Epithelial cell of esophagus (primary cell): Measurements from ENCODE around the gene GGTLC1.

Source experiments
- DNase-seq: peaks from one replicate; pipeline ENCODE4 v3.0.0; 2010; ENCODE audit warnings: low read depth
- H3K4me3 ChIP-seq: 2 replicates; pipeline ENCODE4 v1.5.1; 2011; ENCODE audit warnings: mild to moderate bottlenecking, low read length, control low read depth
- TF ChIP-seq, protein P1 (sequence below): IDR thresholded peaks from 2 replicates; pipeline ENCODE4 v1.5.1; 2011; ENCODE audit warnings: low read depth, mild to moderate bottlenecking, low read length, control low read depth, inconsistent platforms; ENCODE audit not compliant: insufficient read depth; ENCODE audit errors: missing control alignments

GGTLC1 gene

DNA sequence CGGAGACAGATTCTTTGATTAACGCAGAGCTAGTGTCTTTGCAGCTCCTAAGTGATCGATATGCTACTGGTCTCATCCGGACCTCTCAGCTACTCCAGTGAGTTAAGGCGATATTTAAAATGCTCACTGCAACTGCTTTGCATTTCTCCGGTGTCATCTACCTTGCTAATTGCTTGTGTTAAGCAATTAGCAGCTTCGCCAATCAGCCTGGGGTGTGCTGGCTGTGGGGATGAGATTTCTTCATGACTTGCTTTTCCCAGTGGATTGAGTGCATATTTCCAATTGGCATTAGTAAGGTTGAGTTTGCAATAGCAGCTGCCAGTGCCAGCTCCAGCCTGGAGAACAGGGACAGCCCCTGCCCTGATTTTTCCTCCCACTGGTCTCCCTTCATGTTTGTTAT, 18.0 kb upstream of the GGTLC1 start:
- TF ChIP-seq, protein P1, sequence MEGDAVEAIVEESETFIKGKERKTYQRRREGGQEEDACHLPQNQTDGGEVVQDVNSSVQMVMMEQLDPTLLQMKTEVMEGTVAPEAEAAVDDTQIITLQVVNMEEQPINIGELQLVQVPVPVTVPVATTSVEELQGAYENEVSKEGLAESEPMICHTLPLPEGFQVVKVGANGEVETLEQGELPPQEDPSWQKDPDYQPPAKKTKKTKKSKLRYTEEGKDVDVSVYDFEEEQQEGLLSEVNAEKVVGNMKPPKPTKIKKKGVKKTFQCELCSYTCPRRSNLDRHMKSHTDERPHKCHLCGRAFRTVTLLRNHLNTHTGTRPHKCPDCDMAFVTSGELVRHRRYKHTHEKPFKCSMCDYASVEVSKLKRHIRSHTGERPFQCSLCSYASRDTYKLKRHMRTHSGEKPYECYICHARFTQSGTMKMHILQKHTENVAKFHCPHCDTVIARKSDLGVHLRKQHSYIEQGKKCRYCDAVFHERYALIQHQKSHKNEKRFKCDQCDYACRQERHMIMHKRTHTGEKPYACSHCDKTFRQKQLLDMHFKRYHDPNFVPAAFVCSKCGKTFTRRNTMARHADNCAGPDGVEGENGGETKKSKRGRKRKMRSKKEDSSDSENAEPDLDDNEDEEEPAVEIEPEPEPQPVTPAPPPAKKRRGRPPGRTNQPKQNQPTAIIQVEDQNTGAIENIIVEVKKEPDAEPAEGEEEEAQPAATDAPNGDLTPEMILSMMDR = no peak
- H3K4me3 ChIP-seq = no peak overlapping the region
- no peak for DNase-seq

DNA sequence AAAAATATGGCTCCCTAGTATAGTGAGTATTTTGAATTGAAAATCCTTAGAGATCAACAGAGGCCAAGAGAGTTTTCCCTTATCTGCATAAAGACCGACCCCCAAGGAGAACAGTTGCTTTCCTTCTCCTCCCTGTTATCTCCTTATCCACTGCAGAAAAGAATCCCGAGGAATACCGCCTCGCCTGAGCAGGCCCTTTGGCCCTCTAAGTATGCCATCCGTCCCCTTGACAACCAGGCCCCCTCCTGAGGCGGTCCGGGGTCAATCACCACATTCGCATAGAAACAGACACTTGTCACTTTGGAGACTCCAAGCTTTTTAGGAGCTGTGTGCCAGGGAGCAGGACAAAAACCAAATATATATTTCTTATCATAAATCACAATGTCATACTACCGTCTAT, 15.9 kb upstream of the GGTLC1 start:
- H3K4me3 ChIP-seq = no peak overlapping the region
- TF ChIP-seq, protein P1 = no peak
- no peak for DNase-seq

DNA sequence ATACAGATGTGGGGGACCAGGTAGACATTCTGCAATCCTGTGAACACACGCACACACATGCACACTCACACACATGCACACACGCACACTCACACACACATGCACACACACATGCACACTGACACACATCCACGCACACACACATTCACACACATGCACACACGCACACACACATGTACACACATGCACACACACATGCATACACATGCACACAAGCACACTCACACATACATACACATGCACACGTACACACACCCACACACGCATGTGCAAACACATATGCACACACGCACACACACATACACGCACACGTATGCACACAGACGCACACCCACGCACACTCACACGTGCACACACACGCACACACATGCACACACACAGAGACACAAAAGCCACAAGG, 14.3 kb upstream of the GGTLC1 start:
- TF ChIP-seq, protein P1 = no peak
- no peak for DNase-seq
- H3K4me3 ChIP-seq = no peak overlapping the region

DNA sequence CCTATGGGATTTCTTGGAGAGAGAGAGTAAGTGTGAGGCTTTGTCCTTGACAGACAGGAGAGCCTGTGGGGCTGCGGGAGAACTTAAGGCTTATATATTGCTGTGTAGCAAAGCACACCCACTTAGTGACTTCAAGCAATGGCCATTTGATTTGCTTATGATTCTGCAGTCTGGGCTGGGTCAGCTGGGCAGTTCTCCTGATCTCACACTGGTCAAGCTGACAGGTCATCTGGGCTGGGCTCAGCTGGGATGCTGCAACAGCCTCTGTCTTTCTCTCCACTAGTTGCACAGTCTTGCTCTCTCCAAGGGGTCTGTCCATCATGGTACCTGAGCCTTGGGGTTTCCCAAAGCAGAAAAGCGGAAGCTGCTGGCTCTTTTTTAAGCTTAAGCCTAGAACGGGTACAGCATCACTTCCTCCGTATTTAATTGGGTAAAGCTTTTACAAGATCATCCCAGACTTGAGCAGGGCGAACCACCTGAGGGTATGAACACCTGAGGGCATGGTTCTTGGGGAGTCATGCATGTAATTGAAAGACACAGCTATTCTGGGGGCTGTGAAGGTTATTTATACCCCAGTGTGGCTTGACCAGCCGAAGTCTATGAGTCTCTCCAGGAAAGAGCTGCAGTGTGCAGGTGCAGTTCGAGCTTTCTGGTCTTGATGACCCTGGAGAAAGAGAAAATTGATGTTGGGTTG, 13.3 kb upstream of the GGTLC1 start:
- TF ChIP-seq, protein P1 = no peak
- DNase-seq = no peak
- H3K4me3 ChIP-seq = no peak overlapping the region

DNA sequence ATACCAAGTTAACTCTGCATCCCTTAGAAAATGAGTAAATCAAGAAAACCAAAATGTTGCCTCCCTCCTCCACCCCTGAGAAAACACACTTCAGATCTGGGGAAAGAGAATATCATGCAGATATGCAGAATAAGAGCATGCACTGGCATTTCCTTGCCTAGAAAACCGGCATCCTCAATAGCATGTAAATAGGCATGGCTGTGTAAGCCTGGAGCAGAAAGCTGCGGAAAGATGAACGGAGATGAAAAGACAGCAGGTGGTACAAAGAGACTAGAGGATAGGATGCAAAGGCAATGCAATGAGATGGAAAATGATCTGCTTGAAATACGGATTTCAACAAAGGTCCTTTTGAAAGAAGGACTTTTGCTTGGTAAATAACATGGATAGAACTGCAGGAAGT, 10.3 kb upstream of the GGTLC1 start:
- H3K4me3 ChIP-seq = no peak overlapping the region
- TF ChIP-seq, protein P1 = no peak
- DNase-seq = no peak

DNA sequence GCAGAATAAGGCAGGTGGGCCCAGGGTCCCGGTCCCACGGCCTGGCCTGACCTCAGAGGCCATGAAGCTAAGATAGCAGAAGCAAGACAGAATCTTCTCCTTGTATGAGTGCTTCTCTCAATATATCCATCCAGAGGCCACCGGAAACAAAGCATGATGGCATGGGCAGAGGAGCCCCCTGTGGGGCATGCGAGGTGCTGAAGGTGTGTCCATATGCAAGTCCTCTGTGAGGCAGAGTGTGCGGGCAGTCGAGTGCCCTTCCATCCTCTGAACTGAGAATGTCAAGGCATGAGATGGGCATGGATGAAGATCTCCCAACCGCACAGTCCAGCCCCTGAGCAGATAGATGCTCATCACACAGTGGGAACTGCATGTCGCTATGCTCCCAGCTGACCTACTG, 9.8 kb upstream of the GGTLC1 start:
- TF ChIP-seq, protein P1 = no peak
- DNase-seq = no peak

More for the DNA sequence above, 9.8 kb upstream of the GGTLC1 start:
- no peak overlapping the region for H3K4me3 ChIP-seq
